HepG2 (cell line): ENCODE results near the gene PNLIPRP3. TPM values are rescaled to one million over a fixed set of nuclear protein-coding genes. Genes with fewer than 3 reads are reported as not detected.

Experiments
- ESRRA ChIP-seq: sonication (generic); formaldehyde crosslinking; IDR thresholded peaks from 2 replicates; pipeline ENCODE4 v1.5.1; 2020; ENCODE audit warnings: mild to moderate bottlenecking, low read depth, missing genetic modification reagents
- ETV5 ChIP-seq: IDR thresholded peaks from 2 replicates; pipeline ENCODE4 v1.6.1; 2018; ENCODE audit warnings: missing biosample characterization, missing genetic modification reagents, inconsistent platforms, borderline replicate concordance
- HDAC2 ChIP-seq: sonication (generic); formaldehyde crosslinking; IDR thresholded peaks from 2 replicates; pipeline ENCODE4 v1.4.0; 2020; ENCODE audit warnings: missing genetic modification reagents
- SOX13 ChIP-seq, 3 experiments: fragments of 450-650 bp in 1 of 3; sonication (generic) in 1 of 3; formaldehyde crosslinking in 1 of 3; IDR thresholded peaks in 2 of 3; conservative IDR thresholded peaks in 1 of 3; 2 replicates each; pipeline versions ENCODE4 v1.5.0 to v1.6.1; 2016 to 2020; ENCODE audit warnings: antibody characterized with exemption in 1 of 3, mild to moderate bottlenecking in 1 of 3, missing compliant biosample characterization in 1 of 3, missing genetic modification reagents in 1 of 3, moderate library complexity in 1 of 3
- SP1 ChIP-seq, 2 experiments: fragments of 450-650 bp in 1 of 2; sonication (generic) in 1 of 2; formaldehyde crosslinking in 1 of 2; IDR thresholded peaks; 2 replicates each; pipeline versions ENCODE4 v1.4.0 to v1.6.1; 2016 to 2020; ENCODE audit warnings: missing genetic modification reagents in 1 of 2
- SRSF1 ChIP-seq: fragments of 200-400 bp; formaldehyde crosslinking; optimal IDR thresholded peaks from 2 replicates; pipeline ENCODE3; 2017; ENCODE audit warnings: mild to moderate bottlenecking, low read depth, low read length, moderate library complexity
- ZNF44 ChIP-seq: sonication (generic); formaldehyde crosslinking; IDR thresholded peaks from 2 replicates; pipeline ENCODE4 v1.5.1; 2020; ENCODE audit warnings: mild to moderate bottlenecking, missing genetic modification reagents
- ZNF615 ChIP-seq: sonication (generic); formaldehyde crosslinking; IDR thresholded peaks from 2 replicates; pipeline ENCODE4 v1.5.0; 2020; ENCODE audit warnings: mild to moderate bottlenecking, missing genetic modification reagents, borderline replicate concordance
- ZNF678 ChIP-seq: sonication (generic); formaldehyde crosslinking; IDR thresholded peaks from 2 replicates; pipeline ENCODE4 v1.4.0; 2020; ENCODE audit warnings: mild to moderate bottlenecking, missing genetic modification reagents
- polyA plus RNA-seq, 8 experiments: library from polyadenylated mRNA; depleted of rRNA in 3 of 8; stranded (reverse) in 7 of 8; unstranded in 1 of 8; fragments of >200 nt; fragmentation: Illumina TruSeq in 4 of 8; extraction: Trizol in 4 of 8; gene quantifications; 2 replicates each; pipeline versions ENCODE4 v1.2.1 to v1.2.3, GENCODE V29; 2011 to 2016; ENCODE audit warnings: low read depth in 4 of 8, missing spikeins in 1 of 8, mixed read lengths in 1 of 8; ENCODE audit not compliant: insufficient read depth in 1 of 8
- total RNA-seq, 5 experiments: library from RNA; depleted of rRNA; stranded (reverse); fragments of >200 nt; fragmentation: Illumina TruSeq; extraction: Trizol; gene quantifications; 2 replicates each; pipeline ENCODE4 v1.2.3, GENCODE V29; 2016; ENCODE audit warnings: low read depth in 1 of 5
- TF ChIP-seq, protein P1 (sequence below): sonication (generic); formaldehyde crosslinking; IDR thresholded peaks from 2 replicates; pipeline ENCODE4 v1.9.0; 2021; ENCODE audit warnings: mild to moderate bottlenecking, missing genetic modification reagents
- TF ChIP-seq, protein P2 (sequence below): sonication (generic); formaldehyde crosslinking; IDR thresholded peaks from 2 replicates; pipeline ENCODE4 v1.9.0; 2022; ENCODE audit warnings: missing genetic modification reagents, mild to moderate bottlenecking, borderline replicate concordance
- TF ChIP-seq, protein P3 (sequence below): sonication (generic); formaldehyde crosslinking; IDR thresholded peaks from 2 replicates; pipeline ENCODE4 v1.8.0; 2022; ENCODE audit warnings: mild to moderate bottlenecking, missing genetic modification reagents, moderate library complexity

The PNLIPRP3 gene
- total and polyA plus RNA-seq, 2 of the 13 experiments (the other 11 are each of a cell fraction or from before 2014, with no cell fraction given) = not detected

DNA sequence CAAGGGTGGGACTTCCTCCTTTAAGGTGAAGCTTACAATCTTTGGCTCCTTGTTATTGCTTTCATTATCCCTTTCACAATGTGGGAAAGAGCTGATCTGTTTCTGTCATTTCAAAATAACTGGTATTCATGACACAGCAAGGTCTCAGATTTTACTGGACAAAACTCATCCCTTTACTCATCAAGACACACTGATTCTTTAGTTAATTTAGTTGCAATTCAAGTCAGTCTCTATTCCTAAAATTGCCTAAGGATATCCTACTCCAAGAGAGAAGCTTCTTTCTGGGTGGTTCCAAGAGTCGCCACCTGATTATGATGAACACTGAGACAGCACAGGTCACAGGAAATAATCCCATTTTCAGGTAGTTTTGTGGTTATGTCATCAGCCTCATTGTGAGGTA lies 5.8 kb upstream of the PNLIPRP3 start (continued):
- TF ChIP-seq ZNF44 (CRISPR knock-in tag) = no peak
- no peak for TF ChIP-seq SP1 (IDR thresholded peaks at IDR 0.05)
- no peak for TF ChIP-seq SP1 (CRISPR knock-in tag; IDR thresholded peaks at IDR 0.05)
- no peak for TF ChIP-seq ETV5 (CRISPR knock-in tag)
- TF ChIP-seq SOX13 (IDR thresholded peaks at IDR 0.05) = no peak
- no peak for TF ChIP-seq SOX13 (CRISPR knock-in tag; conservative IDR thresholded peaks at IDR 0.05 in 1 of 2, IDR thresholded peaks at IDR 0.05 in 1 of 2)
- TF ChIP-seq SRSF1 = no peak
- TF ChIP-seq, protein P1, sequence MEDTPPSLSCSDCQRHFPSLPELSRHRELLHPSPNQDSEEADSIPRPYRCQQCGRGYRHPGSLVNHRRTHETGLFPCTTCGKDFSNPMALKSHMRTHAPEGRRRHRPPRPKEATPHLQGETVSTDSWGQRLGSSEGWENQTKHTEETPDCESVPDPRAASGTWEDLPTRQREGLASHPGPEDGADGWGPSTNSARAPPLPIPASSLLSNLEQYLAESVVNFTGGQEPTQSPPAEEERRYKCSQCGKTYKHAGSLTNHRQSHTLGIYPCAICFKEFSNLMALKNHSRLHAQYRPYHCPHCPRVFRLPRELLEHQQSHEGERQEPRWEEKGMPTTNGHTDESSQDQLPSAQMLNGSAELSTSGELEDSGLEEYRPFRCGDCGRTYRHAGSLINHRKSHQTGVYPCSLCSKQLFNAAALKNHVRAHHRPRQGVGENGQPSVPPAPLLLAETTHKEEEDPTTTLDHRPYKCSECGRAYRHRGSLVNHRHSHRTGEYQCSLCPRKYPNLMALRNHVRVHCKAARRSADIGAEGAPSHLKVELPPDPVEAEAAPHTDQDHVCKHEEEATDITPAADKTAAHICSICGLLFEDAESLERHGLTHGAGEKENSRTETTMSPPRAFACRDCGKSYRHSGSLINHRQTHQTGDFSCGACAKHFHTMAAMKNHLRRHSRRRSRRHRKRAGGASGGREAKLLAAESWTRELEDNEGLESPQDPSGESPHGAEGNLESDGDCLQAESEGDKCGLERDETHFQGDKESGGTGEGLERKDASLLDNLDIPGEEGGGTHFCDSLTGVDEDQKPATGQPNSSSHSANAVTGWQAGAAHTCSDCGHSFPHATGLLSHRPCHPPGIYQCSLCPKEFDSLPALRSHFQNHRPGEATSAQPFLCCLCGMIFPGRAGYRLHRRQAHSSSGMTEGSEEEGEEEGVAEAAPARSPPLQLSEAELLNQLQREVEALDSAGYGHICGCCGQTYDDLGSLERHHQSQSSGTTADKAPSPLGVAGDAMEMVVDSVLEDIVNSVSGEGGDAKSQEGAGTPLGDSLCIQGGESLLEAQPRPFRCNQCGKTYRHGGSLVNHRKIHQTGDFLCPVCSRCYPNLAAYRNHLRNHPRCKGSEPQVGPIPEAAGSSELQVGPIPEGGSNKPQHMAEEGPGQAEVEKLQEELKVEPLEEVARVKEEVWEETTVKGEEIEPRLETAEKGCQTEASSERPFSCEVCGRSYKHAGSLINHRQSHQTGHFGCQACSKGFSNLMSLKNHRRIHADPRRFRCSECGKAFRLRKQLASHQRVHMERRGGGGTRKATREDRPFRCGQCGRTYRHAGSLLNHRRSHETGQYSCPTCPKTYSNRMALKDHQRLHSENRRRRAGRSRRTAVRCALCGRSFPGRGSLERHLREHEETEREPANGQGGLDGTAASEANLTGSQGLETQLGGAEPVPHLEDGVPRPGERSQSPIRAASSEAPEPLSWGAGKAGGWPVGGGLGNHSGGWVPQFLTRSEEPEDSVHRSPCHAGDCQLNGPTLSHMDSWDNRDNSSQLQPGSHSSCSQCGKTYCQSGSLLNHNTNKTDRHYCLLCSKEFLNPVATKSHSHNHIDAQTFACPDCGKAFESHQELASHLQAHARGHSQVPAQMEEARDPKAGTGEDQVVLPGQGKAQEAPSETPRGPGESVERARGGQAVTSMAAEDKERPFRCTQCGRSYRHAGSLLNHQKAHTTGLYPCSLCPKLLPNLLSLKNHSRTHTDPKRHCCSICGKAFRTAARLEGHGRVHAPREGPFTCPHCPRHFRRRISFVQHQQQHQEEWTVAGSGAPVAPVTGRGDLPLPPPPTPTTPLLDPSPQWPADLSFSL (CRISPR knock-in tag) = no peak
- no peak for TF ChIP-seq ZNF678
- no peak for TF ChIP-seq ZNF615 (CRISPR knock-in tag)
- no peak for TF ChIP-seq HDAC2 (CRISPR knock-in tag)
- TF ChIP-seq, protein P2, sequence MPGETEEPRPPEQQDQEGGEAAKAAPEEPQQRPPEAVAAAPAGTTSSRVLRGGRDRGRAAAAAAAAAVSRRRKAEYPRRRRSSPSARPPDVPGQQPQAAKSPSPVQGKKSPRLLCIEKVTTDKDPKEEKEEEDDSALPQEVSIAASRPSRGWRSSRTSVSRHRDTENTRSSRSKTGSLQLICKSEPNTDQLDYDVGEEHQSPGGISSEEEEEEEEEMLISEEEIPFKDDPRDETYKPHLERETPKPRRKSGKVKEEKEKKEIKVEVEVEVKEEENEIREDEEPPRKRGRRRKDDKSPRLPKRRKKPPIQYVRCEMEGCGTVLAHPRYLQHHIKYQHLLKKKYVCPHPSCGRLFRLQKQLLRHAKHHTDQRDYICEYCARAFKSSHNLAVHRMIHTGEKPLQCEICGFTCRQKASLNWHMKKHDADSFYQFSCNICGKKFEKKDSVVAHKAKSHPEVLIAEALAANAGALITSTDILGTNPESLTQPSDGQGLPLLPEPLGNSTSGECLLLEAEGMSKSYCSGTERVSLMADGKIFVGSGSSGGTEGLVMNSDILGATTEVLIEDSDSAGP = no peak
- TF ChIP-seq, protein P3, sequence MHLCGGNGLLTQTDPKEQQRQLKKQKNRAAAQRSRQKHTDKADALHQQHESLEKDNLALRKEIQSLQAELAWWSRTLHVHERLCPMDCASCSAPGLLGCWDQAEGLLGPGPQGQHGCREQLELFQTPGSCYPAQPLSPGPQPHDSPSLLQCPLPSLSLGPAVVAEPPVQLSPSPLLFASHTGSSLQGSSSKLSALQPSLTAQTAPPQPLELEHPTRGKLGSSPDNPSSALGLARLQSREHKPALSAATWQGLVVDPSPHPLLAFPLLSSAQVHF (CRISPR knock-in tag) = no peak
- TF ChIP-seq ESRRA (CRISPR knock-in tag) = no peak
